ENCODE results near the gene RAB4B. TPM values are rescaled to one million over a fixed set of nuclear protein-coding genes. Genes with fewer than 3 reads are reported as not detected.
"Not testable (repeated sequence)": the region's sequence is repeated elsewhere in the genome, so short reads cannot be mapped to it uniquely, and the experiment has no call there.

The RAB4B gene
- total RNA-seq, 6 donors from 2014 or later, result 39.9 to 78.5 (median 58.6) TPM

DNA sequence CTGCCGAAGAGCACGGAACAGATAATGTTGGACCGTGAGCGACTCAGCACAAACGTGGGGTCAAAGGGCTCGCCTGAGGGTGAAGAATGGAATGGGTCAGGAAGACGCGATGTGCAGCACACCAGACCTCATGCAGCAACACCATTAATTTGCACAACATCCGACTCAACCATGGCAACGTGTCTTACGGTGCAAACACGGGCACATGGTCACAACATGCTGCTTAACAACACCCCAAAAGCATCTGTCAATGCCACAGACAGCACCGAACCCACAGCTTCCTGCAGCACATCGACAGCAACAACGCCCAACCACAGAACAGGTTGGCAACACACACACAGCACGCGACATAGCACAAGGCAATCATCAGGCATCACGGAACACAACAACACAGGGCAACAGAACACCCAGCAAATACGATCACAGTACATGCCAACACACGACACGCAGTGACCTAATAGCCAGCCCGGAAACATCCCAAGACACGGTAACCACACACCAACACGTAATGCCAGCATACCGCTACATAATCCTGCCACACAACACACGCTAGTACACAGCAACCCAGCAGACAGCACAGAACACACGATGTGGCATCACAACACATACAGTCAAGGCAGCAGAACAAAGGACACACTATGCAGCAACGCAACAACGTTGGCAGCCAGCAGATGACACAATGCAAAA, 48.8 kb downstream of the RAB4B start:
- H3K27me3 ChIP-seq, H3K4me3 ChIP-seq, DNase-seq, H3K27ac ChIP-seq, H3K9me3 ChIP-seq: not testable (repeated sequence)
- Histone ChIP-seq H3K36me3 (peaks cover 0 to 15% (median 6%) of the 10 kb centered on the region in 4 donors), H3K4me1 (peaks cover 12 to 26% (median 20%) of the 10 kb centered on the region in 4 donors)
- 81 to 89% methylated on average over 29 of the region's 29 CpGs for WGBS, 2 donors
- TF ChIP-seq POLR2AphosphoS5 (IDR thresholded peaks at IDR 0.05), result peak in 1 of 2 donors; percentile 26
- peak in 1 of 2 donors; percentile 7 for ATAC-seq (ENCODE audit: low FRiP score in 2 of 2)

DNA sequence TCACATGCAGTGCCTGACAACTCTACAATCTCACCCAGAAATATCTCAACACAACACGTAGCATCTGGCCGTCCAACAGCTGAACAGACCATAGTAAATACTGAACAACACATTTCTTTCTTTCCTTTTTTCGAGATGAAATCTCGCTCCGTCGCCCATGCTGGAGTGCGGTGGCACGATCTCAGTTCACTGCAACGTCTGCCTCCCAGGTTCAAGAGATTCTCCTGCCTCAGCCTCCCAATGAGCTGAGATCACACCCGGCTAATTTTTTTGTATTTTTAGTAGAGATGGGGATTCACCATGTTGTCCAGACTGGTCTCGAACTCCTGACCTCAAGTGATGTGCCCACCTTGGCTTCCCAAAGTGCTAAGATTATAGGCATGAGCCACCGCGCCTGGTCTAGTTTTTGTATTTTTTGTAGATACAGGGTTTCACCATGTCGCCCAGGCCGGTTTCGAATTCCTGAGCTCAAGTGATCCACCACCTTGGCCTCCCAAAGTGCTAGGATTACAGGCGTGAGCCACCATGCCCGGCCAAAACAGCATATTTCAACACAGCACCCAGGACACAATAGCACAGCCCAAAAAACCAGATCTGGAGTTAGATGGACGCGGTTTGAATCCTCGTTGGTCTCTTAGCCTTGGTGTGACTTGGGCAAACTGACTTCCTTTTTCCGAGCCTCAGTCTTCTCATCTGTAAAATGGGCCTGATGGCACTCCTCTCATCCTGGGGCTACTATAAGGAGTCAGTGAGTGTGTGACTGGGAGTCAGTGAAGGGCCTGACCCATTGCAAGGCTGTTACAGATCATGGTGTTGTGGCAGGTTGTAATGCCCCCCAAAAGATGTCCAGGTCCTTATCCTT, 49.6 kb downstream of the RAB4B start:
- DNase-seq (no peak), ATAC-seq (ENCODE audit: low FRiP score in 2 of 2) (no peak)
- H3K27ac ChIP-seq, result no peak overlapping the region
- WGBS, 2 donors, result 96 to 97% methylated on average over 22 of the region's 22 CpGs
- H3K4me1 ChIP-seq, result peaks cover 15 to 25% (median 18%) of the 10 kb centered on the region in 4 donors
- no peaks in the 10 kb centered on the region for H3K27me3 ChIP-seq
- no peaks in the 10 kb centered on the region for H3K9me3 ChIP-seq
- H3K36me3 ChIP-seq, result peaks cover 0 to 15% (median 6%) of the 10 kb centered on the region in 4 donors
- TF ChIP-seq POLR2AphosphoS5 (IDR thresholded peaks at IDR 0.05), result no peak
- no peak for TF ChIP-seq POLR2A (IDR thresholded peaks at IDR 0.05)
- TF ChIP-seq, protein P1, sequence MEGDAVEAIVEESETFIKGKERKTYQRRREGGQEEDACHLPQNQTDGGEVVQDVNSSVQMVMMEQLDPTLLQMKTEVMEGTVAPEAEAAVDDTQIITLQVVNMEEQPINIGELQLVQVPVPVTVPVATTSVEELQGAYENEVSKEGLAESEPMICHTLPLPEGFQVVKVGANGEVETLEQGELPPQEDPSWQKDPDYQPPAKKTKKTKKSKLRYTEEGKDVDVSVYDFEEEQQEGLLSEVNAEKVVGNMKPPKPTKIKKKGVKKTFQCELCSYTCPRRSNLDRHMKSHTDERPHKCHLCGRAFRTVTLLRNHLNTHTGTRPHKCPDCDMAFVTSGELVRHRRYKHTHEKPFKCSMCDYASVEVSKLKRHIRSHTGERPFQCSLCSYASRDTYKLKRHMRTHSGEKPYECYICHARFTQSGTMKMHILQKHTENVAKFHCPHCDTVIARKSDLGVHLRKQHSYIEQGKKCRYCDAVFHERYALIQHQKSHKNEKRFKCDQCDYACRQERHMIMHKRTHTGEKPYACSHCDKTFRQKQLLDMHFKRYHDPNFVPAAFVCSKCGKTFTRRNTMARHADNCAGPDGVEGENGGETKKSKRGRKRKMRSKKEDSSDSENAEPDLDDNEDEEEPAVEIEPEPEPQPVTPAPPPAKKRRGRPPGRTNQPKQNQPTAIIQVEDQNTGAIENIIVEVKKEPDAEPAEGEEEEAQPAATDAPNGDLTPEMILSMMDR (IDR thresholded peaks at IDR 0.05), result no peak
- no peak for TF ChIP-seq EP300 (IDR thresholded peaks at IDR 0.05)
- H3K4me3 ChIP-seq, result no peak overlapping the region

DNA sequence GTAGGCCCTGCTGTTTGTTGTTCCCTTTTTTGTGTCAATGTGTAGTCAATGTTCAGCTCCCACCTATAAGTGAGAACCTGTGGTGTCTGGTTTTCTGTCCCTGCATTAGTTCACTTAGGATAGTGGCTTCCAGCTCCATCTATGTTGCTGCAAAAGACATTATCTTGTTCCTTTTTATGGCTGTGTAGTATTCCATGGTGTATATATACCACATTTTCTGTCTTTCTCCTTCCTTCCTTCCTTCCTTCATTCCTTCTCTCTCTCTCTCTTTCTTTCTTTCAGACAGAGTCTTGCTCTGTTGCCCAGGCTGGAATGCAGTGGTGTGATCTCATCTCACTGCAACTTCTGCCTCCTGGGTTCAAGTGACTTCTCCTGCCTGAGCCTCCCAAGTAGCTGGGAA, 51.2 kb downstream of the RAB4B start:
- no peak overlapping the region for H3K27ac ChIP-seq
- no peak for ATAC-seq (ENCODE audit: low FRiP score in 2 of 2)
- no peak for TF ChIP-seq POLR2A (IDR thresholded peaks at IDR 0.05)
- no peak for TF ChIP-seq EP300 (IDR thresholded peaks at IDR 0.05)
- TF ChIP-seq POLR2AphosphoS5 (IDR thresholded peaks at IDR 0.05), result no peak
- TF ChIP-seq, protein P1 (IDR thresholded peaks at IDR 0.05), result no peak
- no peak for DNase-seq
- H3K4me3 ChIP-seq, result no peak overlapping the region
- no peaks in the 10 kb centered on the region for H3K27me3 ChIP-seq
- peaks cover 0 to 15% (median 6%) of the 10 kb centered on the region in 4 donors for H3K36me3 ChIP-seq
- H3K4me1 ChIP-seq, result peaks cover 6 to 9% (median 7%) of the 10 kb centered on the region in 4 donors
- no peaks in the 10 kb centered on the region for H3K9me3 ChIP-seq

DNA sequence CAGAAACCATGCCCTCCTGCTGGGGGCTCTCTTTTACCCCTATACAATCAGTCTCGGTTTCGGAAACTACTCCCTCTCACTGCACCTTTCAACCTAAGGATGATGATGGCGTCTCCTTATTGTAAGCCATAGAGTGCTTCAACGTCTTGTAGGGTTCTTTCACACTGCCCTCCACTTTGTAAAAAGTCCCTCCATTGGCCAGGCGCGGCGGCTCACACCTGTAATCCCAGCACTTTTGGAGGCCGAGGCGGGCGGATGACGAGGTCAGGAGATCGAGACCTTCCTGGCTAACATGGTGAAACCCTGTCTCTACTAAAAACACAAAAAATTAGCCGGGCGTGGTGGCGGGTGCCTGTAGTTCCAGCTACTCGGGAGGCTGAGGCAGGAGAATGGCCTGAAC, 52.7 kb downstream of the RAB4B start:
- peak in 1 of 2 donors; percentile 47 for DNase-seq
- WGBS, 2 donors, result 95 to 96% methylated on average over 16 of the region's 16 CpGs
- not testable (repeated sequence) for H3K4me3 ChIP-seq

DNA sequence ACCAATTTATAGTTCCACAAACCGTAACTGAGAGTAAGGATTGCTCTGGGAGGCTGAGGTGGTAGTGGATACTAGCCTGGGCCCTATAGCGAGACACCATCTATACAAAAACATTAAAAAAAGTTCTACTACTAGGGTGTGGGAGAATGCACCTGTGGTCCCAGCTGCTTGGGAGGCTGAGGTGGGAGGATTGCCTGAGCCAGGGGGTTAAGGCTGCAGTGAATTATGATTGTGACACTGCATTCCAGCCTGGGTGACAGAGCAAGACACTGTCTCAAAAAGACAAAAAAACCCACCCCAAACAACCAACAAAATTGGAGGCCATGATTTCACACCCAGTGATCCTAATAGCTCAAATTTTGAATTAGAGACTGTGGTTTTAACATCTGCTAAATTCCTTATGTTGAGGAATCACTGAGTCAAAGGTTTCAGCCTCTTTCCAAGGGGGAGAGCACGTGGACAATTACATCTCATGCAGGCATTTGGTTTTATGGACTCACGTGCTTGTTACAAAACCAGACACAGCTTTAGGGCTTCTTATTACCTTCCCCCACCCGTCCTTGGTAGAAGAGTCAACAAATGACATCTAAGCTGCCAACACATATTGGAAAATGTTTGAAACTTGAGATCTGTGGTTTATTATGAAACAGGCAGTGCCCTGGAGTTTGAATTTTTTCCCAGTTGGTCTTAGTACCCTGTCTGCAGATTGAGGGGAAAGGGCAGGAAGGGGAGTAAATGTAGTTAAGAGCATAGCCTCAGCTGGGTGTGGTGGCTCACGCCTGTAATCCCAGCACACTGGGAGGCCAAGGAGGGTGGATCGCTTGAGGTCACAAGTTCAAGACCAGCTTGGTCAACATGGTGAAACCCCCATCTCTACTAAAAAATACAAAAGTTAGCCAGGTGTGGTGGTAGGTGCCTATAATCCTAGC, 53.7 kb downstream of the RAB4B start:
- Histone ChIP-seq H3K9me3 (no peaks in the 10 kb centered on the region), H3K27me3 (no peaks in the 10 kb centered on the region), H3K36me3 (peaks cover 0 to 12% (median 5%) of the 10 kb centered on the region in 4 donors), H3K4me3 (no peak overlapping the region), H3K27ac (peak overlapping the region in 2 of 4 donors; percentile 63 to 68), H3K4me1 (peaks cover under 1 to 7% (median 6%) of the 10 kb centered on the region in 4 donors)
- WGBS, 2 donors, result 58 to 77% methylated on average over 7 of the region's 7 CpGs
- TF ChIP-seq POLR2A (IDR thresholded peaks at IDR 0.05) (no peak), EP300 (IDR thresholded peaks at IDR 0.05) (peak in 2 of 4 donors; percentile 9 to 71), POLR2AphosphoS5 (IDR thresholded peaks at IDR 0.05) (peak in 1 of 2 donors; percentile 17)
- peak; percentile 78 to 86 for ATAC-seq (ENCODE audit: low FRiP score in 2 of 2)
- DNase-seq, result peak in 1 of 2 donors; percentile 74

More for the DNA sequence above, 52.7 kb downstream of the RAB4B start:
- not testable (repeated sequence) for H3K27me3 ChIP-seq; H3K4me1 ChIP-seq; H3K27ac ChIP-seq; ATAC-seq (ENCODE audit: low FRiP score in 2 of 2); H3K9me3 ChIP-seq
- H3K36me3 ChIP-seq, result peaks cover 0 to 15% (median 6%) of the 10 kb centered on the region in 4 donors

DNA sequence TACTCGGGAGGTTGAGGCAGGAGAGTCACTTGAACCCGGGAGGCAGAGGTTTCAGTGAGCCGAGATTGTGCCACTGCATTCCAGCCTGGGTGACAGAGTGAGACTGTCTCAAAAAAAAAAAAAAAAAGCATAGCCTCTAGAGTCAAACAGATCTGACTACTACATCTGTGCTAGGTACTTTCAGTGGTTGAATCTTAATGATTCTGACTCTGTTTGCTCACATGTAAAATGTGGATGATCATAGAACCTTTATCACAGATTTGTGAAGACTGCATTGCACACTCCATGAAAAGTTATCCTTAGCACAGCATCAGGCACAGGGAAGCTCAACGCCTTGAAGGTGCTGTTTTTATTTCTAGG, 54.4 kb downstream of the RAB4B start:
- H3K4me3 ChIP-seq; ATAC-seq (ENCODE audit: low FRiP score in 2 of 2); H3K36me3 ChIP-seq; H3K4me1 ChIP-seq; H3K9me3 ChIP-seq; DNase-seq; H3K27me3 ChIP-seq: not testable (repeated sequence)
- WGBS, 2 donors, result 57 to 76% methylated on average over 4 of the region's 4 CpGs
- peak overlapping the region in 2 of 4 donors; percentile 63 to 68 for H3K27ac ChIP-seq

DNA sequence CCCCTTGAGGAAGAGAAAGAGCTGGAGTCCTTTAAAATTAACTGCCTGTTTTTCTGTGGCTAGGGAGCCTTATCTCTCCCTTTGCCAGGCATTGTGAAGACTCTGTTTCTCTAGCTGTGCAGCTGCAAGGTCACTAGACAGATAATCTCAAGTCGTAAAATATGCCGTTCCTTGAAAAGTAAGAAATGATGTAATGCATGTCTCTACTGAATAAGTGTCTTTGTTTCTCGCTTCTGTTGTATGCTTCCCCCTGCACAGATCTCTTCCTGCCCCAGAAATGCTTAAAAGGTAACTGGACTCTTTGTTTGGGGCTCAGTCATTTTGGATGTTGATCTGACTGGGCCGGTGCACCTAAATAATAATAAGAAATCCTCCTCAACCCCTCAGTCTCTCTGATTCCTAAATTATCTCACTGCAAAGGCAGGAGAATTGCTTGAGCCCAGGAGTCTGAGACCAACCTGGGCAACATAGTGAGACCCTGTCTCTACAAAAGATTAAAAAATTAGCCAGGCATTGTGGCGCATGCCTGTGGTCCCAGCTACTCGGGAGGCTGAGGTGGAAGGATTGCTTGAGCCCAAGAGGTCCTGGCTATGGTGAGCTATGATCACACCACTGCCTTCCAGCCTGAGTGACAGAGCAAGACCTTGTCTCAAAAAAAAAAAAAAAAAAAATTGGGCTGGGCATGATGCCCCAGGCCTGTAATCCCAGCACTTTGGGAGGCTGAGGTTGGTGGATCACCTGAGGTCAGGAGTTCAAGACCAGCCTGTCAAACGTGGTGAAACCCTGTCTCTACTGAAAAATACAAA, 55.9 kb downstream of the RAB4B start:
- not testable (repeated sequence) for H3K4me1 ChIP-seq; H3K27ac ChIP-seq; H3K4me3 ChIP-seq; DNase-seq; H3K9me3 ChIP-seq; H3K27me3 ChIP-seq; ATAC-seq (ENCODE audit: low FRiP score in 2 of 2); H3K36me3 ChIP-seq
- WGBS, 2 donors, result 52 to 54% methylated on average over 7 of the region's 7 CpGs
